Stomach (tissue), 9 donors: ENCODE data around the gene KLKB1. TPM values are rescaled to one million over a fixed set of nuclear protein-coding genes. Genes with fewer than 3 reads are reported as not detected.
"Not testable (repeated sequence)": the region's sequence is repeated elsewhere in the genome, so short reads cannot be mapped to it uniquely, and the experiment has no call there.

ENCODE experiments used
- DNase-seq, 2 donors: peaks; one replicate each; pipeline versions ENCODE4 v3.0.0 to v3.0.0-alpha.2; 2013 to 2019
- H3K27ac ChIP-seq, 5 donors: fragments of 200-600 bp in 4 of 5; sonication (generic) in 4 of 5; one replicate each; pipeline ENCODE4 v1.5.1; 2013 to 2019; ENCODE audit warnings: mild to moderate bottlenecking in 1 of 5, moderate library complexity in 1 of 5
- H3K27me3 ChIP-seq, 3 donors: fragments of 200-600 bp; sonication (generic); one replicate each; pipeline ENCODE4 v1.5.1; 2017 to 2019; ENCODE audit warnings: mixed run types in 1 of 3
- H3K36me3 ChIP-seq, 4 donors: fragments of 200-600 bp; sonication (generic); 1 replicate in 3 of 4; 2 replicates in 1 of 4; pipeline ENCODE4 v1.5.1; 2016 to 2019
- H3K4me1 ChIP-seq, 4 donors: fragments of 200-600 bp; sonication (generic); one replicate each; pipeline ENCODE4 v1.5.1; 2016 to 2019
- H3K4me3 ChIP-seq, 4 donors: fragments of 200-600 bp; sonication (generic) in 3 of 4; one replicate each; pipeline ENCODE4 v1.5.1; 2016 to 2019; ENCODE audit warnings: mild to moderate bottlenecking in 1 of 4
- H3K9me3 ChIP-seq, 4 donors: fragments of 200-600 bp; sonication (generic); one replicate each; pipeline ENCODE4 v1.5.1; 2016 to 2019
- EP300 ChIP-seq: sonication (generic); formaldehyde crosslinking; IDR thresholded peaks from one replicate; pipeline ENCODE4 v1.6.1; 2017; ENCODE audit warnings: antibody characterized with exemption
- POLR2A ChIP-seq, 4 donors: fragments of 450-650 bp; IDR thresholded peaks; one replicate each; pipeline ENCODE4 v1.6.1; 2016; ENCODE audit warnings: antibody characterized with exemption in 4 of 4, control low read depth in 2 of 4, mild to moderate bottlenecking in 1 of 4, moderate library complexity in 1 of 4
- POLR2AphosphoS5 ChIP-seq, 3 donors: sonication (generic); formaldehyde crosslinking; IDR thresholded peaks; one replicate each; pipeline ENCODE4 v1.6.1; 2016; ENCODE audit warnings: antibody characterized with exemption in 3 of 3
- WGBS, 5 donors: extraction: QIAGEN DNeasy Blood & Tissue Kit in 3 of 5; methylation state at CpG; one replicate each; pipeline versions ENCODE4 v1.1.5 to v1.1.7; 2013 to 2018; 5-methylcytosine and 5-hydroxymethylcytosine counted together
- intact Hi-C: fragments of 100-400 bp; cut with DNase I; formaldehyde crosslinking; loops from one replicate; pipeline ENCODE4 v1.15.1; 2023; ENCODE audit warnings: low total_unique reads
- polyA plus RNA-seq, 3 donors: library from polyadenylated mRNA; stranded (reverse); fragments of 200-250 nt; gene quantifications; one replicate each; pipeline ENCODE4 v1.2.3, GENCODE V29; 2013
- total RNA-seq, 5 donors: library from RNA; depleted of rRNA; stranded (reverse); fragments of >200 nt; gene quantifications; one replicate each; pipeline versions ENCODE4 v1.1.0 to v1.2.3, GENCODE V29; 2014 to 2016
- TF ChIP-seq, protein P1 (sequence below), 7 experiments: fragments of 450-650 bp in 4 of 7; fragments of 200-600 bp in 3 of 7; sonication (generic) in 3 of 7; IDR thresholded peaks; one replicate each; pipeline ENCODE4 v1.5.1; 2016 to 2019; ENCODE audit warnings: antibody characterized with exemption in 7 of 7, control low read depth in 2 of 7, mild to moderate bottlenecking in 1 of 7
- donor health status: healthy with polysubstance abuse.
- donor health status: Bipolar disorder and iron deficiency.
- donor health status: healthy.

Gene KLKB1
- total and polyA plus RNA-seq, 8 donors: 0.56 to 1.1 (median 0.66) TPM; not detected in 4

DNA sequence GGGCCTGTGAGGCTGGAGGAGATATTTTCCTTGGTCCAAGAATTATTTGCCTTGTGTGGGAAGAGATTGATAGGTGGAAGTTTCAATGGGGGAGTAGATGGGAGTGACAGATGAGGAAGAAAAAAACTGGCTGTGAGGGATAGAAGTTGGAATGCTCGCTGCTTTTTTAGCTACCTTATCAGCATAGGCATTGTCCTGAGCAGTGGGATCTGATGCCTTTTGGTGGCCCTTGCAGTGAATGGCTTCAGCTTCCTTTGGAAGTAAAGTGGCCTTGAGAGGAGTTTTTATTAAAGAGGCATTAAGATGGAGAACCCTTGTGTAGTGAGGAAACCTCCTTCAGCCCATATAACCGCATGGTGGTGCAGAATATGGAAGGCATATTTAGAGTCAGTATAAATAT, 16.0 kb downstream of the KLKB1 start:
- H3K27ac ChIP-seq: no peak overlapping the region
- intact Hi-C loops: no loop called here
- 79 to 90% (median 82%) methylated on average over 2 of the region's 2 CpGs for WGBS, 5 donors

DNA sequence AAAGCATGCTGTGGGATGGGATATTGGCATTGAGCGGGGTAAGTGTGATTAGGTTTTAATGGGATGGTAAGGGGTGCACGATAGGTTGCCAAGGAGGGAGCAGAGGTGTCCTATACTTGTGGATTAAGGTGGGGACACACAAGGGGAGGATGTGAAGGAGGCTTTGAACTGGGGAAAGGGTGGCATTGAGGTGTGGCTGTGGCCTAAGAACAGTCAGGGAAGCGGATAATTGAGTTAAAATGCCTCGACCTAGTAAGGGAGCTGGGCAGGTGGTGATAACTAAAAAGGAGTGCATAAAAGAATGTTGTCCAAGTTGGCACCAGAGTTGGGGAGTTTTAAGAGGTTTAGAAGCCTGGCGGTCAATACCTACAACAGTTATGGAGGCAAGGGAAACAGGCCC, 17.5 kb downstream of the KLKB1 start:
- no peak for DNase-seq
- intact Hi-C loops: no loop called here
- no peak for TF ChIP-seq POLR2AphosphoS5 (IDR thresholded peaks at IDR 0.05)
- TF ChIP-seq EP300: no peak
- TF ChIP-seq POLR2A (IDR thresholded peaks at IDR 0.05): no peak
- TF ChIP-seq, protein P1, sequence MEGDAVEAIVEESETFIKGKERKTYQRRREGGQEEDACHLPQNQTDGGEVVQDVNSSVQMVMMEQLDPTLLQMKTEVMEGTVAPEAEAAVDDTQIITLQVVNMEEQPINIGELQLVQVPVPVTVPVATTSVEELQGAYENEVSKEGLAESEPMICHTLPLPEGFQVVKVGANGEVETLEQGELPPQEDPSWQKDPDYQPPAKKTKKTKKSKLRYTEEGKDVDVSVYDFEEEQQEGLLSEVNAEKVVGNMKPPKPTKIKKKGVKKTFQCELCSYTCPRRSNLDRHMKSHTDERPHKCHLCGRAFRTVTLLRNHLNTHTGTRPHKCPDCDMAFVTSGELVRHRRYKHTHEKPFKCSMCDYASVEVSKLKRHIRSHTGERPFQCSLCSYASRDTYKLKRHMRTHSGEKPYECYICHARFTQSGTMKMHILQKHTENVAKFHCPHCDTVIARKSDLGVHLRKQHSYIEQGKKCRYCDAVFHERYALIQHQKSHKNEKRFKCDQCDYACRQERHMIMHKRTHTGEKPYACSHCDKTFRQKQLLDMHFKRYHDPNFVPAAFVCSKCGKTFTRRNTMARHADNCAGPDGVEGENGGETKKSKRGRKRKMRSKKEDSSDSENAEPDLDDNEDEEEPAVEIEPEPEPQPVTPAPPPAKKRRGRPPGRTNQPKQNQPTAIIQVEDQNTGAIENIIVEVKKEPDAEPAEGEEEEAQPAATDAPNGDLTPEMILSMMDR (IDR thresholded peaks at IDR 0.05): no peak
- Histone ChIP-seq H3K27ac (no peak overlapping the region), H3K27me3 (no peaks in the 10 kb centered on the region), H3K36me3 (no peaks in the 10 kb centered on the region), H3K4me3 (no peak overlapping the region), H3K9me3 (peaks cover 0 to 4% (median 0%) of the 10 kb centered on the region in 4 donors), H3K4me1 (peaks cover 0 to 5% (median 2%) of the 10 kb centered on the region in 4 donors)
- 83 to 95% (median 88%) methylated on average over 5 of the region's 5 CpGs for WGBS, 5 donors

More for the DNA sequence above, 16.0 kb downstream of the KLKB1 start:
- Histone ChIP-seq H3K36me3 (peaks cover 0 to 2% (median 1%) of the 10 kb centered on the region in 4 donors), H3K9me3 (peaks cover 0 to 4% (median 0%) of the 10 kb centered on the region in 4 donors), H3K4me1 (no peaks in the 10 kb centered on the region), H3K27me3 (no peaks in the 10 kb centered on the region), H3K4me3 (no peak overlapping the region)
- no peak for DNase-seq
- TF ChIP-seq, protein P1 (IDR thresholded peaks at IDR 0.05): no peak
- no peak for TF ChIP-seq POLR2A (IDR thresholded peaks at IDR 0.05)
- TF ChIP-seq EP300: no peak
- TF ChIP-seq POLR2AphosphoS5 (IDR thresholded peaks at IDR 0.05): no peak

DNA sequence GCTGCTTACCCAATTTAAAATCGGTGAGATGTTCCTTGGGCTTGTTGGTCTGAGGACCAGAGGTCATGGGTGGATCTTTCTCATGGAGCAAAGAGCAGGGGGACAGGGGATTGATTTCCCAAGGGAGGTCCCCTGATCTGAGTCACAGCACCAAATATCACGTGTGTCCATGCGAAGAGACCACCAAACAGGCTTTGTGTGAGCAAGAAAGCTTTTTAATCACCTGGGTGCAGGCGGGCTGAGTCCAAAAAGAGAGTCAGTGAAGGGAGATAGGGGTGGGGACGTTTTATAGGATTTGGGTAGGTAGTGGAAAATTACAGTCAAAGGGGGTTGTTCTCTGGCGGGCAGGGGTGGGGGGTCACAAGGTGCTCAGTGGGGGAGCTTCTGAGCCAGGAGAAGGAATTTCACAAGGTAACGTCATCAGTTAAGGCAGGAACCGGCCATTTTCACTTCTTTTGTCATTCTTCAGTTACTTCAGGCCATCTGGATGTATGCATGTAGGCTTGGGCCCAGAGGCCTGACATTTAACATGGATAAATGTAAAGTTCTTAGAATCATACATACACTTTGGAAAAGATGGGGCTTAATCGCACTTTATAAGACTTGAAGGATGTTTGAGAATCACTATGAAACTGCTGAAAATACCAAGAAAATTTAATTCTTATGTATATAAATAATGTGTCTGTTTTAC, 19.9 kb downstream of the KLKB1 start:
- H3K4me1 ChIP-seq, H3K4me3 ChIP-seq, intact Hi-C loops, H3K36me3 ChIP-seq, H3K9me3 ChIP-seq, DNase-seq, H3K27me3 ChIP-seq, H3K27ac ChIP-seq: not testable (repeated sequence)
- WGBS, 5 donors: 87 to 90% (median 89%) methylated on average over 9 of the region's 9 CpGs

DNA sequence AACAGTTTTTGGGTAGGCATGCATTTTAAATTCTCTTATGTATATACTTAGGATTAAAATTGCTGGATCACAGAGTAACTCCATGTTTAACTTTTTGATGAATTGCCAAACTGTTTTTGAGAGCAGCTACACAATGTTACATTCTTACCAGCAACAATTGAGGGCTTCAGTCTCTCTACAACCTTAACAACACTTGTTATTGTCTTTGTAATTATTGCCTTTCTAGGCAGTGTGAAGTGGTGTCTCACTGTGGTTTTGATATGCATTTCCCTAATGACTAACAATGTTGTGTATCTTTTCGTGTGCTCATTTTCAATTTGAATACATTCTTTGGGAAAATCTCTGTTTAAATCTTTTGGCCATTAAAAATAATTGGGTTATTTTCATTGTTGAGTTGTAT, 21.3 kb downstream of the KLKB1 start:
- DNase-seq: no peak
- TF ChIP-seq EP300 (no peak), POLR2AphosphoS5 (IDR thresholded peaks at IDR 0.05) (no peak), POLR2A (IDR thresholded peaks at IDR 0.05) (no peak)
- TF ChIP-seq, protein P1 (IDR thresholded peaks at IDR 0.05): no peak
- peaks cover 0 to 7% (median 2%) of the 10 kb centered on the region in 4 donors for H3K4me1 ChIP-seq
- peaks cover 0 to 12% (median 4%) of the 10 kb centered on the region in 4 donors for H3K36me3 ChIP-seq
- peaks cover 0 to 4% (median 0%) of the 10 kb centered on the region in 4 donors for H3K9me3 ChIP-seq
- H3K4me3 ChIP-seq: no peak overlapping the region
- WGBS, 5 donors: 62 to 95% (median 78%) methylated on average over 1 of the region's 1 CpG
- intact Hi-C loops: no loop called here
- H3K27me3 ChIP-seq: no peaks in the 10 kb centered on the region
- H3K27ac ChIP-seq: no peak overlapping the region
